Peyer's patch (tissue), 4 donors: Measurements from ENCODE around the gene PCGF3.

Experiments
- CTCF ChIP-seq, 6 experiments: fragments of 450-650 bp in 4 of 6; fragments of 200-600 bp in 2 of 6; sonication (generic) in 1 of 6; IDR thresholded peaks; one replicate each; pipeline ENCODE4 v1.5.1; 2017 to 2019; ENCODE audit warnings: antibody characterized with exemption in 6 of 6, mild to moderate bottlenecking in 3 of 6, moderate library complexity in 1 of 6
- POLR2A ChIP-seq, 2 donors: fragments of 450-650 bp; IDR thresholded peaks; one replicate each; pipeline ENCODE4 v1.5.1; 2017; ENCODE audit warnings: antibody characterized with exemption in 2 of 2, mild to moderate bottlenecking in 2 of 2, moderate library complexity in 2 of 2

- TF ChIP-seq CTCF (IDR thresholded peaks at IDR 0.05) = no peak
- no peak for TF ChIP-seq POLR2A (IDR thresholded peaks at IDR 0.05)
Measured at GRCh38 chr4:678331-679103, 27.1 kb upstream of the PCGF3 start.
